Measurements from ENCODE around the gene ADGRD1.

Gene ADGRD1

GRCh38 chr12:130920723-130921381 lies 32.9 kb upstream of the ADGRD1 start:
- peak overlapping the region in 1 of 2 donors; percentile 2 for H3K27ac ChIP-seq (ENCODE audit: low read depth in 2 of 2, low read length in 2 of 2)
- H3K36me3 ChIP-seq (ENCODE audit: control insufficient read depth in 2 of 2, insufficient read depth in 2 of 2, low read length in 2 of 2), result no peaks in the 10 kb centered on the region
- H3K4me1 ChIP-seq (ENCODE audit: control insufficient read depth in 2 of 2, insufficient read depth in 2 of 2, low read length in 2 of 2), result no peaks in the 10 kb centered on the region
- peaks cover 9% of the 10 kb centered on the region in 2 donors for H3K27me3 ChIP-seq (ENCODE audit: control insufficient read depth in 2 of 2, insufficient read depth in 2 of 2, low read length in 2 of 2)
- no peaks in the 10 kb centered on the region for H3K9me3 ChIP-seq (ENCODE audit: control insufficient read depth in 2 of 2, low read length in 2 of 2)
- H3K9ac ChIP-seq (ENCODE audit: low read depth in 1 of 2, low read length in 2 of 2), result no peak overlapping the region
- H3K4me3 ChIP-seq (ENCODE audit: low read length in 2 of 2), result no peak overlapping the region

- peaks cover 2 to 3% of the 10 kb centered on the region in 2 donors for H3K27me3 ChIP-seq (ENCODE audit: control insufficient read depth in 2 of 2, insufficient read depth in 2 of 2, low read length in 2 of 2)
- no peaks in the 10 kb centered on the region for H3K9me3 ChIP-seq (ENCODE audit: control insufficient read depth in 2 of 2, low read length in 2 of 2)
- no peak overlapping the region for H3K4me3 ChIP-seq (ENCODE audit: low read length in 2 of 2)
- no peaks in the 10 kb centered on the region for H3K4me1 ChIP-seq (ENCODE audit: control insufficient read depth in 2 of 2, insufficient read depth in 2 of 2, low read length in 2 of 2)
- H3K36me3 ChIP-seq (ENCODE audit: control insufficient read depth in 2 of 2, insufficient read depth in 2 of 2, low read length in 2 of 2), result no peaks in the 10 kb centered on the region
- no peak overlapping the region for H3K27ac ChIP-seq (ENCODE audit: low read depth in 2 of 2, low read length in 2 of 2)
- H3K9ac ChIP-seq (ENCODE audit: low read depth in 1 of 2, low read length in 2 of 2), result no peak overlapping the region
These were observed 31.2 kb upstream of the ADGRD1 start for GRCh38 chr12:130922511-130922953.

- H3K9me3 ChIP-seq (ENCODE audit: control insufficient read depth in 2 of 2, low read length in 2 of 2), result no peaks in the 10 kb centered on the region
- peaks cover 0 to 5% of the 10 kb centered on the region in 2 donors for H3K27me3 ChIP-seq (ENCODE audit: control insufficient read depth in 2 of 2, insufficient read depth in 2 of 2, low read length in 2 of 2)
- H3K36me3 ChIP-seq (ENCODE audit: control insufficient read depth in 2 of 2, insufficient read depth in 2 of 2, low read length in 2 of 2), result no peaks in the 10 kb centered on the region
- H3K9ac ChIP-seq (ENCODE audit: low read depth in 1 of 2, low read length in 2 of 2), result no peak overlapping the region
- no peak overlapping the region for H3K27ac ChIP-seq (ENCODE audit: low read depth in 2 of 2, low read length in 2 of 2)
- H3K4me3 ChIP-seq (ENCODE audit: low read length in 2 of 2), result no peak overlapping the region
- no peaks in the 10 kb centered on the region for H3K4me1 ChIP-seq (ENCODE audit: control insufficient read depth in 2 of 2, insufficient read depth in 2 of 2, low read length in 2 of 2)
These were observed 28.6 kb upstream of the ADGRD1 start for GRCh38 chr12:130924966-130925665.

GRCh38 chr12:130925666-130926015 lies 28.1 kb upstream of the ADGRD1 start:
- peaks cover 0 to 5% of the 10 kb centered on the region in 2 donors for H3K27me3 ChIP-seq (ENCODE audit: control insufficient read depth in 2 of 2, insufficient read depth in 2 of 2, low read length in 2 of 2)
- H3K36me3 ChIP-seq (ENCODE audit: control insufficient read depth in 2 of 2, insufficient read depth in 2 of 2, low read length in 2 of 2), result no peaks in the 10 kb centered on the region
- H3K4me1 ChIP-seq (ENCODE audit: control insufficient read depth in 2 of 2, insufficient read depth in 2 of 2, low read length in 2 of 2), result no peaks in the 10 kb centered on the region
- H3K9ac ChIP-seq (ENCODE audit: low read depth in 1 of 2, low read length in 2 of 2), result no peak overlapping the region
- H3K27ac ChIP-seq (ENCODE audit: low read depth in 2 of 2, low read length in 2 of 2), result no peak overlapping the region
- no peak overlapping the region for H3K4me3 ChIP-seq (ENCODE audit: low read length in 2 of 2)
- no peaks in the 10 kb centered on the region for H3K9me3 ChIP-seq (ENCODE audit: control insufficient read depth in 2 of 2, low read length in 2 of 2)

GRCh38 chr12:130929363-130929762 lies 24.3 kb upstream of the ADGRD1 start:
- peaks cover 0 to 8% of the 10 kb centered on the region in 2 donors for H3K27me3 ChIP-seq (ENCODE audit: control insufficient read depth in 2 of 2, insufficient read depth in 2 of 2, low read length in 2 of 2)
- no peak overlapping the region for H3K4me3 ChIP-seq (ENCODE audit: low read length in 2 of 2)
- no peaks in the 10 kb centered on the region for H3K9me3 ChIP-seq (ENCODE audit: control insufficient read depth in 2 of 2, low read length in 2 of 2)
- H3K4me1 ChIP-seq (ENCODE audit: control insufficient read depth in 2 of 2, insufficient read depth in 2 of 2, low read length in 2 of 2), result no peaks in the 10 kb centered on the region
- no peak overlapping the region for H3K27ac ChIP-seq (ENCODE audit: low read depth in 2 of 2, low read length in 2 of 2)
- no peak overlapping the region for H3K9ac ChIP-seq (ENCODE audit: low read depth in 1 of 2, low read length in 2 of 2)
- no peaks in the 10 kb centered on the region for H3K36me3 ChIP-seq (ENCODE audit: control insufficient read depth in 2 of 2, insufficient read depth in 2 of 2, low read length in 2 of 2)

- no peaks in the 10 kb centered on the region for H3K4me1 ChIP-seq (ENCODE audit: control insufficient read depth in 2 of 2, insufficient read depth in 2 of 2, low read length in 2 of 2)
- H3K4me3 ChIP-seq (ENCODE audit: low read length in 2 of 2), result no peak overlapping the region
- peaks cover 0 to 5% of the 10 kb centered on the region in 2 donors for H3K27me3 ChIP-seq (ENCODE audit: control insufficient read depth in 2 of 2, insufficient read depth in 2 of 2, low read length in 2 of 2)
- H3K9ac ChIP-seq (ENCODE audit: low read depth in 1 of 2, low read length in 2 of 2), result no peak overlapping the region
- H3K36me3 ChIP-seq (ENCODE audit: control insufficient read depth in 2 of 2, insufficient read depth in 2 of 2, low read length in 2 of 2), result no peaks in the 10 kb centered on the region
- H3K9me3 ChIP-seq (ENCODE audit: control insufficient read depth in 2 of 2, low read length in 2 of 2), result no peaks in the 10 kb centered on the region
- no peak overlapping the region for H3K27ac ChIP-seq (ENCODE audit: low read depth in 2 of 2, low read length in 2 of 2)
These were observed 21.4 kb upstream of the ADGRD1 start for GRCh38 chr12:130932061-130932930.

- Histone ChIP-seq H3K36me3 (ENCODE audit: control insufficient read depth in 2 of 2, insufficient read depth in 2 of 2, low read length in 2 of 2) (no peaks in the 10 kb centered on the region), H3K4me3 (ENCODE audit: low read length in 2 of 2) (no peak overlapping the region), H3K9ac (ENCODE audit: low read depth in 1 of 2, low read length in 2 of 2) (no peak overlapping the region), H3K27ac (ENCODE audit: low read depth in 2 of 2, low read length in 2 of 2) (no peak overlapping the region), H3K4me1 (ENCODE audit: control insufficient read depth in 2 of 2, insufficient read depth in 2 of 2, low read length in 2 of 2) (no peaks in the 10 kb centered on the region), H3K9me3 (ENCODE audit: control insufficient read depth in 2 of 2, low read length in 2 of 2) (no peaks in the 10 kb centered on the region), H3K27me3 (ENCODE audit: control insufficient read depth in 2 of 2, insufficient read depth in 2 of 2, low read length in 2 of 2) (peaks cover 0 to 2% of the 10 kb centered on the region in 2 donors)
These were observed 20.3 kb upstream of the ADGRD1 start for GRCh38 chr12:130933269-130933995.

- no peaks in the 10 kb centered on the region for H3K4me1 ChIP-seq (ENCODE audit: control insufficient read depth in 2 of 2, insufficient read depth in 2 of 2, low read length in 2 of 2)
- H3K36me3 ChIP-seq (ENCODE audit: control insufficient read depth in 2 of 2, insufficient read depth in 2 of 2, low read length in 2 of 2), result no peaks in the 10 kb centered on the region
- H3K27me3 ChIP-seq (ENCODE audit: control insufficient read depth in 2 of 2, insufficient read depth in 2 of 2, low read length in 2 of 2), result peaks cover 0 to 2% of the 10 kb centered on the region in 2 donors
- no peaks in the 10 kb centered on the region for H3K9me3 ChIP-seq (ENCODE audit: control insufficient read depth in 2 of 2, low read length in 2 of 2)
- no peak overlapping the region for H3K27ac ChIP-seq (ENCODE audit: low read depth in 2 of 2, low read length in 2 of 2)
- H3K9ac ChIP-seq (ENCODE audit: low read depth in 1 of 2, low read length in 2 of 2), result no peak overlapping the region
- no peak overlapping the region for H3K4me3 ChIP-seq (ENCODE audit: low read length in 2 of 2)
These were observed 19.0 kb upstream of the ADGRD1 start for GRCh38 chr12:130934753-130935152.

GRCh38 chr12:130936561-130936960 lies 17.1 kb upstream of the ADGRD1 start:
- Histone ChIP-seq H3K9me3 (ENCODE audit: control insufficient read depth in 2 of 2, low read length in 2 of 2) (no peaks in the 10 kb centered on the region), H3K36me3 (ENCODE audit: control insufficient read depth in 2 of 2, insufficient read depth in 2 of 2, low read length in 2 of 2) (no peaks in the 10 kb centered on the region), H3K27ac (ENCODE audit: low read depth in 2 of 2, low read length in 2 of 2) (no peak overlapping the region), H3K9ac (ENCODE audit: low read depth in 1 of 2, low read length in 2 of 2) (no peak overlapping the region), H3K4me3 (ENCODE audit: low read length in 2 of 2) (no peak overlapping the region), H3K27me3 (ENCODE audit: control insufficient read depth in 2 of 2, insufficient read depth in 2 of 2, low read length in 2 of 2) (peaks cover 0 to 2% of the 10 kb centered on the region in 2 donors), H3K4me1 (ENCODE audit: control insufficient read depth in 2 of 2, insufficient read depth in 2 of 2, low read length in 2 of 2) (no peaks in the 10 kb centered on the region)
